CD4-positive, alpha-beta memory T cell (primary cell): ENCODE data around the gene CCAR1. TPM values are rescaled to one million over a fixed set of nuclear protein-coding genes. Genes with fewer than 3 reads are reported as not detected.
A peak's percentile ranks its signal among the peaks of the same experiment; 100 is the strongest.
"Not testable (repeated sequence)": the region's sequence is repeated elsewhere in the genome, so short reads cannot be mapped to it uniquely, and the experiment has no call there.

Source experiments
- CTCF ChIA-PET: fragments of 350-600 bp; sonication (Branson Sonifier 250); formaldehyde crosslinking; loops from one replicate; lab custom pipeline; 2021; ENCODE audit warnings: inconsistent platforms; ENCODE audit not compliant: partially characterized antibody; lab: Charles Lee
- POLR2A ChIA-PET: fragments of 350-600 bp; sonication (Branson Sonifier 250); formaldehyde crosslinking; loops from one replicate; lab custom pipeline; 2021; ENCODE audit not compliant: partially characterized antibody; lab: Charles Lee
- DNase-seq, 5 donors: peaks; one replicate each; pipeline versions ENCODE4 v3.0.0 to v3.0.0-alpha.2; 2020 to 2022; ENCODE audit warnings: mixed read lengths in 1 of 5
- H3K27ac ChIP-seq: one replicate; pipeline ENCODE4 v1.7.0; 2013; ENCODE audit warnings: low read depth, low read length
- H3K27me3 ChIP-seq: 2 replicates; pipeline ENCODE4 v1.7.0; 2013; ENCODE audit warnings: mild to moderate bottlenecking, low read length, moderate library complexity; ENCODE audit not compliant: insufficient read depth
- H3K36me3 ChIP-seq: 2 replicates; pipeline ENCODE4 v1.7.0; 2013; ENCODE audit warnings: mild to moderate bottlenecking, low read length, moderate library complexity; ENCODE audit not compliant: insufficient read depth
- H3K4me1 ChIP-seq: 2 replicates; pipeline ENCODE4 v1.7.0; 2013; ENCODE audit warnings: mild to moderate bottlenecking, low read length, moderate library complexity; ENCODE audit not compliant: insufficient read depth
- H3K4me3 ChIP-seq, 2 donors: one replicate each; pipeline ENCODE4 v1.7.0; 2013; ENCODE audit warnings: low read length in 2 of 2, mild to moderate bottlenecking in 1 of 2
- H3K9me3 ChIP-seq, 2 donors: one replicate each; pipeline ENCODE4 v1.7.0; 2013; ENCODE audit warnings: low read length in 2 of 2, control low read depth in 1 of 2; ENCODE audit not compliant: control insufficient read depth in 1 of 2
- H3K27ac Mint-ChIP-seq, 7 donors: one replicate each; pipeline ENCODE4 v1.8.0; 2020 to 2021; ENCODE audit warnings: mixed read lengths in 7 of 7, mild to moderate bottlenecking in 6 of 7, inconsistent platforms in 3 of 7, moderate library complexity in 3 of 7
- H3K27me3 Mint-ChIP-seq, 2 donors: one replicate each; pipeline ENCODE4 v1.8.0; 2020 to 2021; ENCODE audit warnings: mixed read lengths in 2 of 2
- H3K36me3 Mint-ChIP-seq, 2 donors: one replicate each; pipeline ENCODE4 v1.8.0; 2020 to 2021; ENCODE audit warnings: mixed read lengths in 2 of 2, inconsistent platforms in 1 of 2, mild to moderate bottlenecking in 1 of 2
- H3K4me1 Mint-ChIP-seq, 4 donors: one replicate each; pipeline ENCODE4 v1.8.0; 2020 to 2021; ENCODE audit warnings: mixed read lengths in 4 of 4, mild to moderate bottlenecking in 1 of 4
- H3K4me3 Mint-ChIP-seq, 8 donors: one replicate each; pipeline ENCODE4 v1.8.0; 2020 to 2021; ENCODE audit warnings: mixed read lengths in 8 of 8, mild to moderate bottlenecking in 7 of 8, moderate library complexity in 6 of 8, inconsistent platforms in 3 of 8
- H3K9me3 Mint-ChIP-seq, 8 donors: one replicate each; pipeline ENCODE4 v1.8.0; 2020 to 2021; ENCODE audit warnings: mixed read lengths in 8 of 8, mild to moderate bottlenecking in 5 of 8, inconsistent platforms in 3 of 8, moderate library complexity in 1 of 8
- intact Hi-C: fragments of 100-400 bp; cut with micrococcal nuclease; formaldehyde crosslinking; loops from one replicate; pipeline ENCODE4 v1.15.1; 2023
- polyA plus RNA-seq, 2 donors: library from polyadenylated mRNA; unstranded; fragments of 300-500 nt; fragmentation: Illumina TruSeq; gene quantifications; one replicate each; pipeline ENCODE4 v1.2.3, GENCODE V29; 2021
- total RNA-seq, 2 experiments: library from RNA; stranded (reverse); gene quantifications; one replicate each; pipeline ENCODE4 v1.2.3, GENCODE V29; 2021

The CCAR1 gene
- total and polyA plus RNA-seq, 4 experiments from 2014 or later: 25.9 to 97.3 (median 74.1) TPM

DNA sequence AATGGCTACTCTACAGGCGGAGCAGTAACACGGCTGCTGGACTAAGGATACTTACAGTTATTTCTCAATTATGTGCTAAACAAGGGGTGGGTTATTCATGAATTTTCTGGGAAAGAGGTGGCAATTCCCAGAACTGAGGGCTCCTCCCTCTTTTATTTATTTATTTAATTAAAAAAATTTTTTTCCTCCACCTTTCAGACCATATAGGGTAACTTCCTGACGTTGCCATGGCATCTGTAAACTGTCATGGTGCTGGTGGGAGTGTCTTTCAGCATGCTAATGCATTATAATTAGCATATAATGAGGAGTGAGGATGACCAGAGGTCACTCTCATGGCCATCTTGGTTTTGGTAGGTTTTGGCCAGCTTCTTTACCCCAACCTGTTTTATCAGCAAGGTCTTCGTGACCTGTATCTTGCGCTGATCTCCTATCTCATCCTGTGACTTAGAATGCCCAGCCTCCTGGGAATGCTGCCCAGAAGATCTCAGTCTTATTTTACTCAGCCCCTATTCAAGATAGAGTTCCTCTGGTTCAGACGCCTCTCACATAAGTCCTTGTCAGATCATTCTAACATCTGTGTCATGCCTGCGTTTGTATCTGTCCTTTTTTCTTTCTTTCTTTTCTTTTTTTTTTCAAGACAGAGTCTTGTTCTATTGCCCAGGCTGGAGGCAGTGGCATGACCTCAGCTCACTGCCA, 90.4 kb downstream of the CCAR1 start:
- intact Hi-C loops: no loop called here
- no peaks in the 10 kb centered on the region for H3K27me3 ChIP-seq
- no peak overlapping the region for H3K4me3 ChIP-seq
- no peaks in the 10 kb centered on the region for H3K9me3 ChIP-seq
- CTCF ChIA-PET: interaction anchor here (1.2 kb wide), 1 partner anchor 24 kb away, joined by 3 read pairs; no protein-coding TSS in a partner anchor
- no peak overlapping the region for H3K27ac ChIP-seq
- Mint-ChIP-seq H3K27me3 (no peaks in the 10 kb centered on the region), H3K4me3 (no peak overlapping the region), H3K27ac (no peak overlapping the region), H3K4me1 (no peaks in the 10 kb centered on the region), H3K9me3 (no peaks in the 10 kb centered on the region), H3K36me3 (no peaks in the 10 kb centered on the region)
- H3K36me3 ChIP-seq: no peaks in the 10 kb centered on the region
- H3K4me1 ChIP-seq: no peaks in the 10 kb centered on the region
- POLR2A ChIA-PET: no interaction called here
- no peak for DNase-seq

DNA sequence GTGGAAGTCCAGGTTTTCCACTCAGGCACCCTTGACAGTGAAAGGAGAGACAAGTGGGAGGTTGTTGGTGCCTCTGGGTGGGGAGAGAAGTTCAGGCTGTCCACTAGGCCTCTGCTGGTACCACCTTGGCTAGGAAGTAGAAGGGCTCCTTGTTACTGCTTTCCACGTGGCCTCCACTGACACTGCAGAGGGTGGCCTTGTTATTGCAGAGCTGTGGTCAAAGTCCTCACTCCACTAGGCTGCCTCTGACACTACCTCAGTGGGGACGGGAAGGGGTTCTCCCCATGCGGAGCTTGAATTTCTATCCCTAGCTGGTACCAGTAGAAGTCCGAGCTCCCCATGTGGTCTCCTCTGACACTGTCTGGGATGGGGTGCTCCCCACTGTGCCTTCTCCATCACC, 91.4 kb downstream of the CCAR1 start:
- Histone ChIP-seq H3K4me3 (no peak overlapping the region), H3K9me3 (no peaks in the 10 kb centered on the region), H3K4me1 (no peaks in the 10 kb centered on the region), H3K27ac (no peak overlapping the region), H3K27me3 (no peaks in the 10 kb centered on the region), H3K36me3 (no peaks in the 10 kb centered on the region)
- intact Hi-C loops: no loop called here
- no peak for DNase-seq
- H3K9me3 Mint-ChIP-seq: no peaks in the 10 kb centered on the region
- ChIA-PET POLR2A (no interaction called here), CTCF (no interaction called here)
- no peaks in the 10 kb centered on the region for H3K27me3 Mint-ChIP-seq
- no peak overlapping the region for H3K27ac Mint-ChIP-seq
- no peaks in the 10 kb centered on the region for H3K36me3 Mint-ChIP-seq
- no peaks in the 10 kb centered on the region for H3K4me1 Mint-ChIP-seq
- H3K4me3 Mint-ChIP-seq: no peak overlapping the region

DNA sequence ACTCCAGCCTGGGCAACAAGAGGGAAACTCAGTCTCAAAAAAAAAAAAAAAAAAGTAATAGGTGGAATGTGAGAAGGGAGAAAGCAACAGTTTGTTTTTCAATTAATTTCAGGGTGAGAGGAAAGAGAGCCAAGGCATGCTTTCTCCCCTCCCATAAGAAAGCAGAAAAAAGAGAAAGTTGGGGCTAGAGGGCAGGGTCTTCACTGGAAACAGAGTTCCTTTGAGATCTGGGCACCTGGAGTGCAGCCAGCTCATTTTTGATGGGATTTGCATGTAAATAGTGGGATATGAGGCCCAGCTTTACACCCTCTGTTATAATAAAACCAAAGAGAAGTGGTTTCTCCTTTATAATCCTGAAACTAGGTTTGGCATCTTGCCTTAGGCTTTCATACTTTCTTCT, 92.5 kb downstream of the CCAR1 start:
- Mint-ChIP-seq H3K9me3 (no peaks in the 10 kb centered on the region), H3K27me3 (no peaks in the 10 kb centered on the region), H3K4me3 (no peak overlapping the region), H3K27ac (no peak overlapping the region), H3K4me1 (no peaks in the 10 kb centered on the region), H3K36me3 (no peaks in the 10 kb centered on the region)
- intact Hi-C loops: no loop called here
- POLR2A ChIA-PET: interaction anchor here (0.8 kb wide), 1 partner anchor 19 kb away, joined by 3 read pairs; no protein-coding TSS in a partner anchor
- no peaks in the 10 kb centered on the region for H3K27me3 ChIP-seq
- DNase-seq: no peak
- H3K4me3 ChIP-seq: no peak overlapping the region
- H3K36me3 ChIP-seq: no peaks in the 10 kb centered on the region
- CTCF ChIA-PET: interaction anchor here (0.7 kb wide), 1 partner anchor 823 kb away, joined by 4 read pairs; no protein-coding TSS in a partner anchor
- no peaks in the 10 kb centered on the region for H3K9me3 ChIP-seq
- no peaks in the 10 kb centered on the region for H3K4me1 ChIP-seq
- no peak overlapping the region for H3K27ac ChIP-seq

DNA sequence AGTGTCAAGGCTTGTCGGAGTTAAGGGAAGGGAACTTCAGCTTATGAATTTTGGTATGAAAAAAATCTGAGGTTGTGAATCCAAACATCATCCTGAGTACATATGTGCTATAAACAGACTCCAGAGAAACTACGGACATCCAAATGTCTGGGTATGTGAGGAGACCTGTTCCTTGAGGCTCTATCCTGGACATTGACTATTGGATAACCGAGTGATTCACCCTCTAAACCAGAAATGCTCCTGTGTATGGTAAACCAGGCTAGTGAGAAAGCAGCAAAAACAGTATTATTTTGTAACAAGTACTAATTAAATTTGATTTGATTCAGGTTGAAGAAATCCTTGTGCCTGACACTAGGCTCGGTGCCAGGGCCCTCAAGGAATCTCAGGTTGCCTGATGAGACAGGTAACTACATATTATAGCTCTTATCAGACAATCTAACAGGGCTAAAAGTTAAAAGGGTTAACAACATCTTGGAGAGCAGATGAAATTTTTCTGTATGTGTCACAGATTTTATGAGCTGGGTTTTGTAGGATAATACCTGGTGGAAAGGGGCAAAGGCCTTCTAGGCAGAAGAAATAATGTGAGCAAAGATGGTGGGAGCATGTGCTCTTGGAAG, 95.9 kb downstream of the CCAR1 start:
- Mint-ChIP-seq H3K4me3 (no peak overlapping the region), H3K27me3 (no peaks in the 10 kb centered on the region), H3K9me3 (no peaks in the 10 kb centered on the region), H3K27ac (no peak overlapping the region), H3K4me1 (no peaks in the 10 kb centered on the region), H3K36me3 (no peaks in the 10 kb centered on the region)
- Histone ChIP-seq H3K9me3 (no peaks in the 10 kb centered on the region), H3K4me3 (no peak overlapping the region), H3K36me3 (no peaks in the 10 kb centered on the region), H3K4me1 (no peaks in the 10 kb centered on the region), H3K27ac (no peak overlapping the region), H3K27me3 (no peaks in the 10 kb centered on the region)
- intact Hi-C loops: no loop called here
- ChIA-PET POLR2A (no interaction called here), CTCF (no interaction called here)
- no peak for DNase-seq

DNA sequence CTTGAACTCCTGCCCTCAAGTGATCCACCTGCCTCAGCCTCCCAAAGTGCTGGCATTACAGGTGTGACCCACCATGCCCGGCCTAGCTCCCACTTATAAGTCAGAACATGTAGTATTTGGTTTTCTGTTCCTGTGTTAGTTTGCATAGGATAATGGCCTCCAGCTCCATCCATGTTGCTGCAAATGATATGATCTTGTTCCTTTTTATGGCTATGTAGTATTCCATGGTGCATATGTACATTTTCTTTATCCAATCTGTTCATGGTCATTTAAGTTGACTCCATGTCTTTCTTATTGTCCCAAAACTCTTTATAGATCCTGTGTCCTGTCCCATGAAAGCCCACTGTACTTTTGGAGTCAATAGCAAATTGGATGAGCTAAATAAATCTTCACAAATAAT, 99.3 kb downstream of the CCAR1 start:
- H3K36me3 Mint-ChIP-seq, POLR2A ChIA-PET, H3K27ac ChIP-seq, H3K4me3 ChIP-seq, H3K27me3 Mint-ChIP-seq, H3K4me1 ChIP-seq, H3K4me1 Mint-ChIP-seq, H3K4me3 Mint-ChIP-seq, H3K9me3 Mint-ChIP-seq, DNase-seq, H3K27ac Mint-ChIP-seq, H3K36me3 ChIP-seq, H3K27me3 ChIP-seq, intact Hi-C loops, H3K9me3 ChIP-seq: not testable (repeated sequence)
- CTCF ChIA-PET: interaction anchor here (0.6 kb wide), 1 partner anchor 26 kb away, joined by 4 read pairs; no protein-coding TSS in a partner anchor

DNA sequence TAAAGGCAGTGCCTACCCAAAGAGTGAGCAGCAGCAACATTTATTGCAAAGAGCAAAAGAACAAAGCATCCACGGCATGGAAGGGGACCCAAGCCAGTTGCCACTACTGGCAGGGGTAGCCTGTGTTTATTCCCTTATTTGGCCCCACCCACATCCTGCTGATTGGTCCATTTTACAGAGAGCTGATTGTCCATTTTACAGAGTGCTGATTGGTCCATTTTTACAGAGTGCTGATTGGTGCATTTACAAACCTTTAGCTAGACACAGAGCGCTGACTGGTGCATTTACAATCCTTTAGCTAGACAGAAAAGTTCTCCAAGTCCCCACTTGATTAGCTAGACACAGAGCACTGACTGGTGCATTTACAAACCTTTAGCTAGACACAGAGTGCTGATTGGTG, 101.6 kb downstream of the CCAR1 start:
- CTCF ChIA-PET, H3K27me3 ChIP-seq, H3K4me1 ChIP-seq, H3K4me3 ChIP-seq, H3K4me1 Mint-ChIP-seq, H3K9me3 ChIP-seq, DNase-seq, H3K27ac Mint-ChIP-seq, H3K27ac ChIP-seq, H3K36me3 ChIP-seq, POLR2A ChIA-PET, H3K4me3 Mint-ChIP-seq, intact Hi-C loops, H3K9me3 Mint-ChIP-seq, H3K27me3 Mint-ChIP-seq, H3K36me3 Mint-ChIP-seq: not testable (repeated sequence)

DNA sequence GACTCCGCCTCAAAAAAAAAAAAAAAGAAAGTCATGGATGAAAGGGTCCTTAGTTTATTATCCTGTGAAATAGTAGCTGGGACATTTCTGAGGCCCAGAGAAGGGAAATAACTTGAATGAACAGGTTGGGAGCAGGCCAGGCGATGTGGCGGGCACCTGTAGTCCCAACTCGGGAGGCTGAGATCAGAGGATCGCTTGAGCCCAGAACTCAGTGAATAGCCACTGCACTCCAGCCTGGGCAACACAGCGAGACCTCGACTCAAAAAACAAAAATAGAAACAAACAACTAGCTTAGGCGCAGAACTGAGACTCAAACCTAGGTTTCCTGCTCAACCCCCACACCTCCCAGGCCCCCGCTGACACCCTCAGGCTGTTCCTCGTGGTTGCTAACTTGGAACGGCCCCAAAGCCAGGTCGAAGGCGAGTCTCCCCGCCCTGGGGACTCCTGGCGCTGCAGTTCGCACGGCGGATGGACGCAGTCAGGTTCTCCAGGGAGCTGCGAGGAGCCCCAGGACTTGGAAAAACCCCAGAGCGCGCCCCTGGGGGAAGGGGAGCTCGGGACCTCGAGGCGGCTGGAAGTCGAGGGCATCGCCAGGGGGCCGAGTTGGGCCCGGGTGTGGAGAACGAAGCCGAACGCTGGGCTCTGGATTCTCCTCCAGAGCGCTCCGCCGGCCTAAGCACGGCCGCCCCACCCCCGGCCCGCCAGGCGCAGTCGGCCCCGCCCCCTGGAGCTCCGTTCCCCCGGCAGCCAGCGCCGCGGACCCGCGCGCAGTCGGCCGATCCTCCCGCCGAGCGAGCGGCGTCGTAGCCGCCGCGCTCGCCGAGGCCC, 105.9 kb downstream of the CCAR1 start, which contains the start of gene STOX1:
STOX1 (plus strand) TSS at position 768 of the 828 bp plus-strand sequence. CDS start 93 bp downstream, outside the sequence.
- Histone ChIP-seq H3K27me3 (no peaks in the 10 kb centered on the region), H3K4me1 (peaks cover 6% of the 10 kb centered on the region), H3K27ac (no peak within 1 kb of the TSS), H3K9me3 (no peaks in the 10 kb centered on the region), H3K4me3 (peak within 1 kb of the TSS; percentile 39 to 52), H3K36me3 (no peaks in the 10 kb centered on the region)
- H3K27ac Mint-ChIP-seq: peak within 1 kb of the TSS in 2 of 7 donors; percentile 35 to 38
- DNase-seq: peak; percentile 44 to 53 (median 47)
- peak within 1 kb of the TSS; percentile 74 to 84 (median 80) for H3K4me3 Mint-ChIP-seq
- H3K4me1 Mint-ChIP-seq: peaks cover 0 to 16% (median 4%) of the 10 kb centered on the region in 4 donors
- H3K9me3 Mint-ChIP-seq: no peaks in the 10 kb centered on the region
- ChIA-PET POLR2A (interaction anchor here (0.9 to 1.8 kb wide), 2 partner anchors 9 to 73 kb away, joined by 3 to 5 read pairs; no protein-coding TSS in a partner anchor), CTCF (no interaction called here)
- no peaks in the 10 kb centered on the region for H3K27me3 Mint-ChIP-seq
- no peaks in the 10 kb centered on the region for H3K36me3 Mint-ChIP-seq
- intact Hi-C loops: no loop called here
